ENCODE measurements around the gene SFRP2.

SFRP2 gene

GRCh38 chr4:153792618-153793247 is 3.9 kb upstream of the SFRP2 start:
- Histone ChIP-seq H3K4me1 (ENCODE audit: insufficient read depth, low read length) (peaks cover 25% of the 10 kb centered on the region), H3K27me3 (ENCODE audit: control insufficient read depth in 1 of 2, insufficient read depth in 2 of 2, low read length in 2 of 2) (peaks cover 40 to 59% of the 10 kb centered on the region in 2 donors), H3K9ac (ENCODE audit: low read length) (no peak overlapping the region), H3K9me3 (ENCODE audit: low read length) (no peaks in the 10 kb centered on the region), H3K36me3 (ENCODE audit: insufficient read depth, low read length) (no peaks in the 10 kb centered on the region), H3K4me3 (ENCODE audit: low read depth in 1 of 2, low read length in 2 of 2) (peak overlapping the region; percentile 3 to 64), H3K27ac (ENCODE audit: low read depth, low read length) (no peak overlapping the region)

- Histone ChIP-seq H3K9me3 (ENCODE audit: low read length) (no peaks in the 10 kb centered on the region), H3K4me3 (ENCODE audit: low read depth in 1 of 2, low read length in 2 of 2) (peak overlapping the region; percentile 20 to 64), H3K36me3 (ENCODE audit: insufficient read depth, low read length) (no peaks in the 10 kb centered on the region), H3K9ac (ENCODE audit: low read length) (no peak overlapping the region), H3K27me3 (ENCODE audit: control insufficient read depth in 1 of 2, insufficient read depth in 2 of 2, low read length in 2 of 2) (peaks cover 45 to 59% of the 10 kb centered on the region in 2 donors), H3K27ac (ENCODE audit: low read depth, low read length) (no peak overlapping the region), H3K4me1 (ENCODE audit: insufficient read depth, low read length) (peaks cover 25% of the 10 kb centered on the region)
These were observed 3.1 kb upstream of the SFRP2 start for GRCh38 chr4:153791746-153792617.

GRCh38 chr4:153790962-153791551 is 2.2 kb upstream of the SFRP2 start:
- Histone ChIP-seq H3K27ac (ENCODE audit: low read depth, low read length) (no peak overlapping the region), H3K4me1 (ENCODE audit: insufficient read depth, low read length) (peaks cover 25% of the 10 kb centered on the region), H3K4me3 (ENCODE audit: low read depth in 1 of 2, low read length in 2 of 2) (peak overlapping the region; percentile 20 to 64), H3K9ac (ENCODE audit: low read length) (no peak overlapping the region), H3K36me3 (ENCODE audit: insufficient read depth, low read length) (no peaks in the 10 kb centered on the region), H3K9me3 (ENCODE audit: low read length) (no peaks in the 10 kb centered on the region), H3K27me3 (ENCODE audit: control insufficient read depth in 1 of 2, insufficient read depth in 2 of 2, low read length in 2 of 2) (peaks cover 46 to 59% of the 10 kb centered on the region in 2 donors)

GRCh38 chr4:153790500-153790865 is 1.6 kb upstream of the SFRP2 start:
- H3K4me3 ChIP-seq (ENCODE audit: low read depth in 1 of 2, low read length in 2 of 2): no peak overlapping the region
- peaks cover 46 to 59% of the 10 kb centered on the region in 2 donors for H3K27me3 ChIP-seq (ENCODE audit: control insufficient read depth in 1 of 2, insufficient read depth in 2 of 2, low read length in 2 of 2)
- H3K36me3 ChIP-seq (ENCODE audit: insufficient read depth, low read length): no peaks in the 10 kb centered on the region
- no peak overlapping the region for H3K27ac ChIP-seq (ENCODE audit: low read depth, low read length)
- peaks cover 25% of the 10 kb centered on the region for H3K4me1 ChIP-seq (ENCODE audit: insufficient read depth, low read length)
- no peak overlapping the region for H3K9ac ChIP-seq (ENCODE audit: low read length)
- H3K9me3 ChIP-seq (ENCODE audit: low read length): no peaks in the 10 kb centered on the region

- Histone ChIP-seq H3K27me3 (ENCODE audit: control insufficient read depth in 1 of 2, insufficient read depth in 2 of 2, low read length in 2 of 2) (peaks cover 46 to 59% of the 10 kb centered on the region in 2 donors), H3K27ac (ENCODE audit: low read depth, low read length) (no peak overlapping the region), H3K4me3 (ENCODE audit: low read depth in 1 of 2, low read length in 2 of 2) (peak overlapping the region; percentile 29 to 47), H3K4me1 (ENCODE audit: insufficient read depth, low read length) (peaks cover 25% of the 10 kb centered on the region), H3K9me3 (ENCODE audit: low read length) (no peaks in the 10 kb centered on the region), H3K36me3 (ENCODE audit: insufficient read depth, low read length) (no peaks in the 10 kb centered on the region), H3K9ac (ENCODE audit: low read length) (no peak overlapping the region)
These were observed 1.0 kb upstream of the SFRP2 start for GRCh38 chr4:153789741-153790499.

GRCh38 chr4:153788051-153788412 is 851 bp downstream of the SFRP2 start:
- no peak overlapping the region for H3K9ac ChIP-seq (ENCODE audit: low read length)
- H3K9me3 ChIP-seq (ENCODE audit: low read length): no peaks in the 10 kb centered on the region
- H3K4me1 ChIP-seq (ENCODE audit: insufficient read depth, low read length): peaks cover 25% of the 10 kb centered on the region
- H3K36me3 ChIP-seq (ENCODE audit: insufficient read depth, low read length): no peaks in the 10 kb centered on the region
- peaks cover 36 to 51% of the 10 kb centered on the region in 2 donors for H3K27me3 ChIP-seq (ENCODE audit: control insufficient read depth in 1 of 2, insufficient read depth in 2 of 2, low read length in 2 of 2)
- no peak overlapping the region for H3K27ac ChIP-seq (ENCODE audit: low read depth, low read length)
- H3K4me3 ChIP-seq (ENCODE audit: low read depth in 1 of 2, low read length in 2 of 2): peak overlapping the region in 1 of 2 donors; percentile 35

GRCh38 chr4:153787575-153787974 is 1.3 kb downstream of the SFRP2 start:
- H3K27me3 ChIP-seq (ENCODE audit: control insufficient read depth in 1 of 2, insufficient read depth in 2 of 2, low read length in 2 of 2): peaks cover 32 to 46% of the 10 kb centered on the region in 2 donors
- no peak overlapping the region for H3K4me3 ChIP-seq (ENCODE audit: low read depth in 1 of 2, low read length in 2 of 2)
- H3K9ac ChIP-seq (ENCODE audit: low read length): no peak overlapping the region
- no peaks in the 10 kb centered on the region for H3K36me3 ChIP-seq (ENCODE audit: insufficient read depth, low read length)
- no peaks in the 10 kb centered on the region for H3K9me3 ChIP-seq (ENCODE audit: low read length)
- H3K27ac ChIP-seq (ENCODE audit: low read depth, low read length): no peak overlapping the region
- H3K4me1 ChIP-seq (ENCODE audit: insufficient read depth, low read length): peaks cover 23% of the 10 kb centered on the region

- H3K27me3 ChIP-seq (ENCODE audit: control insufficient read depth in 1 of 2, insufficient read depth in 2 of 2, low read length in 2 of 2): peaks cover 29 to 42% of the 10 kb centered on the region in 2 donors
- H3K9me3 ChIP-seq (ENCODE audit: low read length): no peaks in the 10 kb centered on the region
- H3K36me3 ChIP-seq (ENCODE audit: insufficient read depth, low read length): no peaks in the 10 kb centered on the region
- no peak overlapping the region for H3K9ac ChIP-seq (ENCODE audit: low read length)
- peaks cover 18% of the 10 kb centered on the region for H3K4me1 ChIP-seq (ENCODE audit: insufficient read depth, low read length)
- no peak overlapping the region for H3K27ac ChIP-seq (ENCODE audit: low read depth, low read length)
- no peak overlapping the region for H3K4me3 ChIP-seq (ENCODE audit: low read depth in 1 of 2, low read length in 2 of 2)
These were observed 1.8 kb downstream of the SFRP2 start for GRCh38 chr4:153787061-153787560.

- no peaks in the 10 kb centered on the region for H3K9me3 ChIP-seq (ENCODE audit: low read length)
- no peak overlapping the region for H3K27ac ChIP-seq (ENCODE audit: low read depth, low read length)
- no peak overlapping the region for H3K4me3 ChIP-seq (ENCODE audit: low read depth in 1 of 2, low read length in 2 of 2)
- peaks cover 19 to 32% of the 10 kb centered on the region in 2 donors for H3K27me3 ChIP-seq (ENCODE audit: control insufficient read depth in 1 of 2, insufficient read depth in 2 of 2, low read length in 2 of 2)
- H3K36me3 ChIP-seq (ENCODE audit: insufficient read depth, low read length): no peaks in the 10 kb centered on the region
- peaks cover 8% of the 10 kb centered on the region for H3K4me1 ChIP-seq (ENCODE audit: insufficient read depth, low read length)
- no peak overlapping the region for H3K9ac ChIP-seq (ENCODE audit: low read length)
These were observed 2.8 kb downstream of the SFRP2 start for GRCh38 chr4:153785910-153786721.

- H3K36me3 ChIP-seq (ENCODE audit: insufficient read depth, low read length): no peaks in the 10 kb centered on the region
- H3K9ac ChIP-seq (ENCODE audit: low read length): no peak overlapping the region
- no peaks in the 10 kb centered on the region for H3K9me3 ChIP-seq (ENCODE audit: low read length)
- H3K4me1 ChIP-seq (ENCODE audit: insufficient read depth, low read length): peaks cover 4% of the 10 kb centered on the region
- no peak overlapping the region for H3K4me3 ChIP-seq (ENCODE audit: low read depth in 1 of 2, low read length in 2 of 2)
- peaks cover 6 to 13% of the 10 kb centered on the region in 2 donors for H3K27me3 ChIP-seq (ENCODE audit: control insufficient read depth in 1 of 2, insufficient read depth in 2 of 2, low read length in 2 of 2)
- no peak overlapping the region for H3K27ac ChIP-seq (ENCODE audit: low read depth, low read length)
These were observed 4.7 kb downstream of the SFRP2 start for GRCh38 chr4:153784166-153784699.

Measured in muscle layer of colon (tissue), 2 donors.